ENCODE measurements around the gene NUB1.

Gene NUB1

GRCh38 chr7:151377406-151377805 is 35.8 kb downstream of the NUB1 start:
- no peak for DNase-seq (ENCODE audit: low spot score)

GRCh38 chr7:151378011-151378410 is 36.4 kb downstream of the NUB1 start:
- DNase-seq (ENCODE audit: low spot score), result no peak

GRCh38 chr7:151378496-151379192 is 37.0 kb downstream of the NUB1 start:
- DNase-seq (ENCODE audit: low spot score), result no peak

- no peak for DNase-seq (ENCODE audit: low spot score)
Measured at GRCh38 chr7:151379193-151379520, 37.5 kb downstream of the NUB1 start.

- DNase-seq (ENCODE audit: low spot score), result no peak
Measured at GRCh38 chr7:151379534-151380198, 38.1 kb downstream of the NUB1 start.

GRCh38 chr7:151380199-151381097 is 38.8 kb downstream of the NUB1 start:
- DNase-seq (ENCODE audit: low spot score), result no peak

GRCh38 chr7:151381098-151381347 is 39.4 kb downstream of the NUB1 start:
- DNase-seq (ENCODE audit: low spot score), result no peak

GRCh38 chr7:151381348-151382078 is 39.9 kb downstream of the NUB1 start:
- no peak for DNase-seq (ENCODE audit: low spot score)

GRCh38 chr7:151382079-151382885 is 40.7 kb downstream of the NUB1 start:
- no peak for DNase-seq (ENCODE audit: low spot score)

- DNase-seq (ENCODE audit: low spot score), result no peak
Measured at GRCh38 chr7:151383638-151384351, 42.2 kb downstream of the NUB1 start.

GRCh38 chr7:151384352-151384697 is 42.7 kb downstream of the NUB1 start:
- no peak for DNase-seq (ENCODE audit: low spot score)

- no peak for DNase-seq (ENCODE audit: low spot score)
Measured at GRCh38 chr7:151384776-151385625, 43.4 kb downstream of the NUB1 start.

GRCh38 chr7:151385626-151386300 is 44.2 kb downstream of the NUB1 start:
- no peak for DNase-seq (ENCODE audit: low spot score)

- DNase-seq (ENCODE audit: low spot score), result no peak
Measured at GRCh38 chr7:151386301-151387160, 44.9 kb downstream of the NUB1 start.

- DNase-seq (ENCODE audit: low spot score), result no peak
Measured at GRCh38 chr7:151387161-151388006, 45.8 kb downstream of the NUB1 start.

GRCh38 chr7:151388007-151388297 is 46.3 kb downstream of the NUB1 start:
- DNase-seq (ENCODE audit: low spot score), result no peak

- DNase-seq (ENCODE audit: low spot score), result no peak
Measured at GRCh38 chr7:151388430-151388829, 46.8 kb downstream of the NUB1 start.

Data from SK-N-DZ (cell line).